Keratinocyte (primary cell): Measurements from ENCODE around the gene CELF5. TPM values are rescaled to one million over a fixed set of nuclear protein-coding genes. Genes with fewer than 3 reads are reported as not detected.

Experiments used
- DNase-seq: peaks from one replicate; pipeline ENCODE4 v3.0.0-alpha.2; 2011; ENCODE audit warnings: low read depth, missing footprints, low spot score
- FAIRE-seq: peaks from 2 replicates; lab custom pipeline; 2011; peaks lifted over from hg19 to GRCh38; lab: Jason Lieb, UNC
- H2AFZ ChIP-seq: 2 replicates; pipeline ENCODE4 v1.6.0; 2012; ENCODE audit warnings: low read length, control low read depth, inconsistent platforms; ENCODE audit not compliant: control insufficient read depth
- H3K27ac ChIP-seq: 2 replicates; pipeline ENCODE4 v1.5.1; 2011; ENCODE audit warnings: low read length; ENCODE audit not compliant: control insufficient read depth, insufficient read depth
- H3K27me3 ChIP-seq: 3 replicates; pipeline ENCODE4 v1.6.0; 2011; ENCODE audit warnings: low read length; ENCODE audit not compliant: control insufficient read depth, insufficient read depth; ENCODE audit errors: extremely low read depth
- H3K36me3 ChIP-seq, 2 experiments: 2 replicates in 1 of 2; 3 replicates in 1 of 2; pipeline ENCODE4 v1.5.1; 2011; ENCODE audit warnings: low read length in 2 of 2, mild to moderate bottlenecking in 1 of 2; ENCODE audit not compliant: control insufficient read depth in 2 of 2, insufficient read depth in 2 of 2; ENCODE audit errors: extremely low read depth in 1 of 2
- H3K4me1 ChIP-seq: 3 replicates; pipeline ENCODE4 v1.5.1; 2011; ENCODE audit warnings: low read length; ENCODE audit not compliant: control insufficient read depth, insufficient read depth; ENCODE audit errors: extremely low read depth
- H3K4me2 ChIP-seq: 3 replicates; pipeline ENCODE4 v1.6.0; 2011; ENCODE audit warnings: low read depth, low read length; ENCODE audit not compliant: control insufficient read depth, insufficient read depth; ENCODE audit errors: extremely low read depth
- H3K4me3 ChIP-seq, 3 experiments: fragments of 200-600 bp in 1 of 3; sonication (generic) in 1 of 3; 2 replicates in 2 of 3; 3 replicates in 1 of 3; pipeline ENCODE4 v1.5.1; 2011 to 2016; ENCODE audit warnings: low read length in 3 of 3, mild to moderate bottlenecking in 3 of 3, control low read depth in 2 of 3, inconsistent platforms in 1 of 3, low read depth in 1 of 3, mixed read lengths in 1 of 3, mixed run types in 1 of 3, moderate library complexity in 1 of 3; ENCODE audit not compliant: control insufficient read depth in 2 of 3, insufficient read depth in 2 of 3; ENCODE audit errors: extremely low read depth in 1 of 3
- H3K79me2 ChIP-seq: 2 replicates; pipeline ENCODE4 v1.6.0; 2012; ENCODE audit warnings: low read length; ENCODE audit not compliant: control insufficient read depth, insufficient read depth
- H3K9ac ChIP-seq: 3 replicates; pipeline ENCODE4 v1.6.0; 2011; ENCODE audit warnings: low read length; ENCODE audit not compliant: control insufficient read depth, insufficient read depth; ENCODE audit errors: extremely low read depth
- H3K9me1 ChIP-seq: 3 replicates; pipeline ENCODE4 v1.6.0; 2011; ENCODE audit warnings: low read length; ENCODE audit not compliant: control insufficient read depth, insufficient read depth; ENCODE audit errors: extremely low read depth
- H3K9me3 ChIP-seq: 2 replicates; pipeline ENCODE4 v1.5.1; 2012; ENCODE audit warnings: low read depth, low read length; ENCODE audit not compliant: control insufficient read depth
- H4K20me1 ChIP-seq: 3 replicates; pipeline ENCODE4 v1.6.0; 2011; ENCODE audit warnings: low read length; ENCODE audit not compliant: control insufficient read depth, insufficient read depth; ENCODE audit errors: extremely low read depth
- CTCF ChIP-seq, 3 experiments: IDR thresholded peaks in 1 of 3; conservative IDR thresholded peaks in 1 of 3; optimal IDR thresholded peaks in 1 of 3; 2 replicates in 2 of 3; 3 replicates in 1 of 3; pipeline versions ENCODE3 to v1.5.1; 2011; ENCODE audit warnings: low read length in 3 of 3, mild to moderate bottlenecking in 3 of 3, moderate library complexity in 2 of 3, control low read depth in 1 of 3, inconsistent platforms in 1 of 3; ENCODE audit not compliant: insufficient read depth in 2 of 3; ENCODE audit errors: extremely low read depth in 1 of 3
- EZH2 ChIP-seq: IDR thresholded peaks from one replicate; pipeline ENCODE4 v1.6.1; 2012; ENCODE audit warnings: inconsistent platforms, mild to moderate bottlenecking, low read length, moderate library complexity
- dilution Hi-C: fragments of 300-500 bp; cut with MboI; formaldehyde crosslinking; loops from one replicate; pipeline ENCODE4 v1.7.0; 2020; ENCODE audit warnings: low sequenced_read_pairs; ENCODE audit not compliant: extremely low pct_ligation_motif_present
- polyA plus RNA-seq, 5 experiments: library from polyadenylated mRNA; depleted of rRNA in 3 of 5; stranded (reverse) in 3 of 5; stranded (forward) in 1 of 5; unstranded in 1 of 5; fragments of >200 nt; gene quantifications; 1 replicate in 1 of 5; 2 replicates in 3 of 5; 3 replicates in 1 of 5; pipeline versions ENCODE4 v1.2.1 to v1.2.3, GENCODE V29; 2011 to 2012; ENCODE audit warnings: missing spikeins in 2 of 5, low read depth in 1 of 5, low replicate concordance in 1 of 5

CELF5 gene
- polyA plus RNA-seq, 1 donor (not counting 4 experiments of a cell fraction or from before 2014, with no cell fraction given): 0.04 TPM

DNA sequence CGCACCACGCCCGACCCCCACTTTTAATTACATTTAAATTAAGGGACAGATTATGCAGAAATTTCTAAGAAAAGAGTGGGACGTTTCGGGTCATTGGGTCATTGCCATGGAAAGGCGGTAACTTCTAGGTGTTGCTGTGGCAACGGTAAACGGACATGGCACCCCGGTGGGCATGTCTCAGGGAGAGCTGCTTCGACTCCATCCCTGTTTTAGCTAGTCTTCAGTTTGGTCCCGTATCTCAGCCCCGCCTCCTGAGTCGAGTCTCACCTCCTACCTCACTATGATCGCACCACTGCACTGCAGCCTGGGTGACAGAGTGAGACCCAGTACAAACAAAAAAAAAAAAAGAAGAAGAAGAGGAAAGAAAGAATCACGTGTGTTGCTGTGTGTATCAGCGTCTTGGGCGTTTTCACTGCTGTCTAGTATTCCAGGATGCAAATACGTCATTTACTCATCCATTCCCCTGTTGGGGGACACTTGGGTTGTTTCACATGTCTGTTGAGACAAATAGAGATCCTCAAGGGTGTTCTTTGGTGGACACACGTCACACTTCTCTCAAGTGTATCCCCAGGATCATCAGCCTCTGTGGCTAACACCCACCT is 41.7 kb downstream of the CELF5 start:
- Histone ChIP-seq H2AFZ (no peak overlapping the region), H3K9ac (no peak overlapping the region), H3K4me2 (no peak overlapping the region), H3K36me3 (no peaks in the 10 kb centered on the region), H3K27ac (no peak overlapping the region), H3K4me3 (no peak overlapping the region), H4K20me1 (no peaks in the 10 kb centered on the region), H3K27me3 (peaks cover 46% of the 10 kb centered on the region), H3K9me1 (no peaks in the 10 kb centered on the region), H3K4me1 (no peaks in the 10 kb centered on the region), H3K9me3 (no peaks in the 10 kb centered on the region), H3K79me2 (no peaks in the 10 kb centered on the region)
- FAIRE-seq (no peak), DNase-seq (no peak)
- dilution Hi-C loops: no loop called here
- TF ChIP-seq CTCF (optimal IDR thresholded peaks at IDR 0.05 in 1 of 3, IDR thresholded peaks at IDR 0.05 in 1 of 3, conservative IDR thresholded peaks at IDR 0.05 in 1 of 3; ENCODE audit: extremely low read depth in 1 of 3, insufficient read depth in 2 of 3, low read length in 3 of 3) (no peak), EZH2 (no peak)

DNA sequence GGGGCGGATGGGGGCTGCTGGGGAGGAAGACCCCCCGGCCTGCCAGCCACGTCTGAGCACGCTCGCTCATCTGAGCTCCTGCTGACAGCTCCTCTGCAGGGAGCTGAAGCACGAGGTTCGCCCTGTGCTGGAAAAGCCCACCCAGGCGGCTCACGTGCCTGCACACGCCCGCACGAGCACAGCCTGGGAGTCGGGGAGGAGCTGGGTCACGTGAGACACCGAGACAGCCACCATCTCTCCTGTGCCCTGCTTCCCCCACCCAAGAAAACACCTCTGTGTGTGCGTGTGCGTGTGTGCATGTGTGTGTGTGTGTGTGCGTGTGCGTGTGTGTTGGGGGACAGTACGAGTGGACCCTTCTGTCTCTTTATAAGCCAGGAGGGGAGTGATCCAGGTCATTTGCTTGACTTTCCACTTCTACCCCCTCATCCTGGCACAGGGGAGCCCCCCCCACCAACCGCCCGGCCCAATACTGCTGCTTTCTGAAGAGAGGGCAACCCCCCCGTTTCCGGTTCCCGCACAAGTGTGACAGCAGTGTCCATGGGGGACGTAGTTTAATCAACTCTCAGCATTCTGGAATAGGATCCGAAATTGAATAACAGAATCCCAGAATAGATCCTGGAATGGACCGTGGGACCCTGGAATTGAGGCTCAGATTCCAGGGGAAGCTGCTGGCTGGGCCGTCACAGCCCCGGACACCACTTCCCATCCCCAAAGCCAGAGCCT is 42.5 kb downstream of the CELF5 start:
- FAIRE-seq: no peak
- no peak for DNase-seq
- dilution Hi-C loops: no loop called here

More for the DNA sequence above, 42.5 kb downstream of the CELF5 start:
- peaks cover 51% of the 10 kb centered on the region for H3K27me3 ChIP-seq
- H4K20me1 ChIP-seq: no peaks in the 10 kb centered on the region
- no peaks in the 10 kb centered on the region for H3K9me1 ChIP-seq
- H2AFZ ChIP-seq: no peak overlapping the region
- H3K4me3 ChIP-seq: no peak overlapping the region
- H3K9ac ChIP-seq: no peak overlapping the region
- H3K36me3 ChIP-seq: no peaks in the 10 kb centered on the region
- H3K4me2 ChIP-seq: no peak overlapping the region
- no peaks in the 10 kb centered on the region for H3K4me1 ChIP-seq
- TF ChIP-seq EZH2 (peak; percentile 29), CTCF (optimal IDR thresholded peaks at IDR 0.05 in 1 of 3, IDR thresholded peaks at IDR 0.05 in 1 of 3, conservative IDR thresholded peaks at IDR 0.05 in 1 of 3; ENCODE audit: extremely low read depth in 1 of 3, insufficient read depth in 2 of 3, low read length in 3 of 3) (no peak)
- H3K79me2 ChIP-seq: no peaks in the 10 kb centered on the region
- no peaks in the 10 kb centered on the region for H3K9me3 ChIP-seq
- H3K27ac ChIP-seq: no peak overlapping the region
